ENCODE measurements around the gene SLC5A1. TPM values are rescaled to one million over a fixed set of nuclear protein-coding genes. Genes with fewer than 3 reads are reported as not detected.

The SLC5A1 gene
- total RNA-seq, 1 experiment from 2014 or later: not detected

- Histone ChIP-seq H4K20me1 (ENCODE audit: low read length) (no peaks in the 10 kb centered on the region), H3K27me3 (ENCODE audit: low read length) (no peaks in the 10 kb centered on the region), H3K79me2 (ENCODE audit: low read length) (no peaks in the 10 kb centered on the region), H3K4me3 (ENCODE audit: low read length) (no peak overlapping the region), H2AFZ (ENCODE audit: low read length) (no peak overlapping the region), H3K4me2 (ENCODE audit: low read length) (no peak overlapping the region), H3K4me1 (ENCODE audit: insufficient read depth, low read length) (no peaks in the 10 kb centered on the region), H3K9me2 (replicated peaks; ENCODE audit: low read length) (no peaks in the 10 kb centered on the region), H3K9ac (ENCODE audit: low read length) (no peak overlapping the region), H3K27ac (ENCODE audit: low read length) (no peak overlapping the region), H3K36me3 (ENCODE audit: low read depth, low read length) (no peaks in the 10 kb centered on the region), H3F3A (ENCODE audit: low read length, unreplicated experiment) (no peaks in the 10 kb centered on the region), H3K9me3 (ENCODE audit: low read length) (no peaks in the 10 kb centered on the region)
- no TSS peak for BruUV-seq (replicated peaks)
- peak; percentile 66 for ATAC-seq
- ChIA-PET POLR2A (ENCODE audit: unreplicated experiment) (no interaction called here), CTCF (no interaction called here)
- intact Hi-C loops (cut with micrococcal nuclease): no loop called here
- TF ChIP-seq EZH2 (IDR thresholded peaks at IDR 0.05; ENCODE audit: low read length, unreplicated experiment): no peak
- peak; percentile 49 for TF ChIP-seq CTCF (conservative IDR thresholded peaks at IDR 0.05; ENCODE audit: low read depth, low read length)
- DNase-seq: peak; percentile 24
Observed at GRCh38 chr22:32123657-32124056, 80.6 kb downstream of the SLC5A1 start.

GRCh38 chr22:32127904-32128303, 84.8 kb downstream of the SLC5A1 start:
- Histone ChIP-seq H3K9me3 (ENCODE audit: low read length) (no peaks in the 10 kb centered on the region), H4K20me1 (ENCODE audit: low read length) (no peaks in the 10 kb centered on the region), H3K36me3 (ENCODE audit: low read depth, low read length) (no peaks in the 10 kb centered on the region), H3K4me2 (ENCODE audit: low read length) (no peak overlapping the region), H3F3A (ENCODE audit: low read length, unreplicated experiment) (no peaks in the 10 kb centered on the region), H3K4me3 (ENCODE audit: low read length) (no peak overlapping the region), H3K27me3 (ENCODE audit: low read length) (no peaks in the 10 kb centered on the region), H3K27ac (ENCODE audit: low read length) (no peak overlapping the region), H3K4me1 (ENCODE audit: insufficient read depth, low read length) (no peaks in the 10 kb centered on the region), H3K79me2 (ENCODE audit: low read length) (no peaks in the 10 kb centered on the region), H2AFZ (ENCODE audit: low read length) (no peak overlapping the region), H3K9me2 (replicated peaks; ENCODE audit: low read length) (no peaks in the 10 kb centered on the region), H3K9ac (ENCODE audit: low read length) (no peak overlapping the region)
- no peak for ATAC-seq
- no peak for DNase-seq
- no TSS peak for BruUV-seq (replicated peaks)
- ChIA-PET CTCF (no interaction called here), POLR2A (ENCODE audit: unreplicated experiment) (no interaction called here)
- intact Hi-C loops (cut with micrococcal nuclease): no loop called here
- TF ChIP-seq EZH2 (IDR thresholded peaks at IDR 0.05; ENCODE audit: low read length, unreplicated experiment) (no peak), EZH2phosphoT487 (IDR thresholded peaks at IDR 0.05; ENCODE audit: borderline replicate concordance, low read length) (no peak), CTCF (conservative IDR thresholded peaks at IDR 0.05; ENCODE audit: low read depth, low read length) (no peak)

- intact Hi-C loops (cut with micrococcal nuclease): no loop called here
- BruUV-seq (replicated peaks): no TSS peak
- Histone ChIP-seq H3K9me2 (replicated peaks; ENCODE audit: low read length) (no peaks in the 10 kb centered on the region), H2AFZ (ENCODE audit: low read length) (no peak overlapping the region), H3K4me3 (ENCODE audit: low read length) (no peak overlapping the region), H4K20me1 (ENCODE audit: low read length) (no peaks in the 10 kb centered on the region), H3K27ac (ENCODE audit: low read length) (no peak overlapping the region), H3K4me2 (ENCODE audit: low read length) (no peak overlapping the region), H3K4me1 (ENCODE audit: insufficient read depth, low read length) (peaks cover 4% of the 10 kb centered on the region), H3K79me2 (ENCODE audit: low read length) (no peaks in the 10 kb centered on the region), H3F3A (ENCODE audit: low read length, unreplicated experiment) (no peaks in the 10 kb centered on the region), H3K27me3 (ENCODE audit: low read length) (no peaks in the 10 kb centered on the region), H3K36me3 (ENCODE audit: low read depth, low read length) (no peaks in the 10 kb centered on the region), H3K9ac (ENCODE audit: low read length) (no peak overlapping the region), H3K9me3 (ENCODE audit: low read length) (no peaks in the 10 kb centered on the region)
- POLR2A ChIA-PET (ENCODE audit: unreplicated experiment): no interaction called here
- DNase-seq (no peak), ATAC-seq (no peak)
- CTCF ChIA-PET: no interaction called here
- no peak for TF ChIP-seq EZH2 (IDR thresholded peaks at IDR 0.05; ENCODE audit: low read length, unreplicated experiment)
- no peak for TF ChIP-seq CTCF (conservative IDR thresholded peaks at IDR 0.05; ENCODE audit: low read depth, low read length)
- TF ChIP-seq EZH2phosphoT487 (IDR thresholded peaks at IDR 0.05; ENCODE audit: borderline replicate concordance, low read length): no peak
Observed at GRCh38 chr22:32130464-32130863, 87.4 kb downstream of the SLC5A1 start.
